Mesendoderm (in vitro differentiated cells): Measurements from ENCODE around the gene PRKAA2.

Experiments used
- DNase-seq: peaks from one replicate; pipeline ENCODE4 v3.0.0; 2013
- H2AK5ac ChIP-seq: 2 replicates; pipeline ENCODE4 v1.6.1; 2013; ENCODE audit warnings: low read length, inconsistent platforms
- H2BK120ac ChIP-seq: 2 replicates; pipeline ENCODE4 v1.6.1; 2013; ENCODE audit warnings: low read depth, mild to moderate bottlenecking, low read length, moderate library complexity, mixed read lengths
- H2BK15ac ChIP-seq: replicated peaks from 2 replicates; pipeline ENCODE4 v1.6.1; 2013; ENCODE audit warnings: low read depth, mild to moderate bottlenecking, moderate library complexity
- H2BK5ac ChIP-seq: 2 replicates; pipeline ENCODE4 v1.6.1; 2013; ENCODE audit warnings: low read length, inconsistent platforms
- H3K18ac ChIP-seq: 2 replicates; pipeline ENCODE4 v1.6.1; 2013; ENCODE audit warnings: mild to moderate bottlenecking, low read length, mixed read lengths
- H3K23ac ChIP-seq: one replicate; pipeline ENCODE4 v1.6.1; 2013; ENCODE audit warnings: low read length
- H3K27ac ChIP-seq: 2 replicates; pipeline ENCODE4 v1.5.1; 2013; ENCODE audit warnings: low read depth, mild to moderate bottlenecking, inconsistent platforms, low read length, moderate library complexity
- H3K27me3 ChIP-seq: 2 replicates; pipeline ENCODE4 v1.6.1; 2013; ENCODE audit warnings: low read length, control low read depth, mild to moderate bottlenecking, inconsistent platforms; ENCODE audit not compliant: insufficient read depth, poor library complexity
- H3K36me3 ChIP-seq: 2 replicates; pipeline ENCODE4 v1.6.1; 2013; ENCODE audit warnings: low read length, inconsistent platforms; ENCODE audit not compliant: control insufficient read depth, insufficient read depth
- H3K4ac ChIP-seq: one replicate; pipeline ENCODE4 v1.6.1; 2013; ENCODE audit warnings: low read depth, mild to moderate bottlenecking, low read length, moderate library complexity
- H3K4me1 ChIP-seq: 2 replicates; pipeline ENCODE4 v1.6.1; 2013; ENCODE audit warnings: low read depth, low read length, inconsistent platforms; ENCODE audit not compliant: control insufficient read depth
- H3K4me2 ChIP-seq: 2 replicates; pipeline ENCODE4 v1.6.1; 2013; ENCODE audit warnings: low read length
- H3K4me3 ChIP-seq: 2 replicates; pipeline ENCODE4 v1.5.1; 2013; ENCODE audit warnings: mild to moderate bottlenecking, low read length
- H3K56ac ChIP-seq: one replicate; pipeline ENCODE4 v1.6.1; 2013; ENCODE audit warnings: low read length
- H3K79me1 ChIP-seq: 2 replicates; pipeline ENCODE4 v1.6.1; 2013; ENCODE audit warnings: low read length, inconsistent platforms
- H3K79me2 ChIP-seq: 2 replicates; pipeline ENCODE4 v1.6.1; 2013; ENCODE audit warnings: mild to moderate bottlenecking, low read length; ENCODE audit not compliant: control insufficient read depth, insufficient read depth
- H3K9ac ChIP-seq: 2 replicates; pipeline ENCODE4 v1.6.1; 2013; ENCODE audit warnings: low read length, inconsistent platforms
- H4K5ac ChIP-seq: one replicate; pipeline ENCODE4 v1.6.1; 2013; ENCODE audit warnings: low read length
- H4K8ac ChIP-seq: one replicate; pipeline ENCODE4 v1.6.1; 2013; ENCODE audit warnings: low read depth, mild to moderate bottlenecking, control low read depth, low read length, moderate library complexity
- WGBS: extraction: QIAGEN DNeasy Blood & Tissue Kit; methylation state at CpG from one replicate; pipeline ENCODE4 v1.1.7; 2013; ENCODE audit warnings: low lambda C conversion rate, missing lambda C conversion rate; ENCODE audit not compliant: insufficient coverage; ENCODE audit errors: extremely low coverage; 5-methylcytosine and 5-hydroxymethylcytosine counted together

Gene PRKAA2

DNA sequence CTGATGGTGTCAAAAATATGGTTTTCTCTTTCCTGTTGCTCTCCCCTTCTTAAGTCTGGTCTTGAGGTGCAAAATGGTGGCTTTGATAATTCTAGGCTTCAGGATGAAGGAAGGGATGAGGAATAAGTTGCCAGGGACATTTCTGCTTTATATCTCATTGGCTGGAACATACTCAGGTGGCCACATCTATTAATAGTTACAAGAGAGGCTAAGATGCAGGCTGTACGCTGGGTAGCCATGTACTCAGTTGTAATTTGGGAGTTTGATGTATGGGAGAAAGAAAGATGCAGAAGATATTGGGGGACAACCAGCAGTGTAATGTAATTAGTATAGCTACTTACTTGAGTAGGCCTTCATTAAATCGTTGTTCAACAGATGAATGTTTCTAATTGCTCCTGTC is 25.2 kb downstream of the PRKAA2 start:
- no peak overlapping the region for H2BK120ac ChIP-seq
- no peak overlapping the region for H3K4ac ChIP-seq
- no peak overlapping the region for H3K9ac ChIP-seq
- DNase-seq, result no peak
- no peaks in the 10 kb centered on the region for H3K27me3 ChIP-seq
- H4K8ac ChIP-seq, result no peak overlapping the region
- H3K4me1 ChIP-seq, result no peaks in the 10 kb centered on the region
- H3K79me2 ChIP-seq, result no peaks in the 10 kb centered on the region
- H3K36me3 ChIP-seq, result no peaks in the 10 kb centered on the region
- H4K5ac ChIP-seq, result no peak overlapping the region
- H3K79me1 ChIP-seq, result no peaks in the 10 kb centered on the region
- H3K23ac ChIP-seq, result no peak overlapping the region
- H2BK5ac ChIP-seq, result no peak overlapping the region
- no peak overlapping the region for H3K18ac ChIP-seq
- no peak overlapping the region for H3K4me3 ChIP-seq
- H2BK15ac ChIP-seq, result no peak overlapping the region
- no peak overlapping the region for H3K4me2 ChIP-seq
- H3K27ac ChIP-seq, result no peak overlapping the region
- no peak overlapping the region for H3K56ac ChIP-seq
- no CpG with 5 or more reads among the region's 2 CpGs for WGBS
- no peak overlapping the region for H2AK5ac ChIP-seq

GRCh38 chr1:56671085-56671484 is 26.0 kb downstream of the PRKAA2 start:
- Histone ChIP-seq H3K27ac (no peak overlapping the region), H3K18ac (no peak overlapping the region), H4K8ac (no peak overlapping the region), H3K4me3 (no peak overlapping the region), H3K79me1 (no peaks in the 10 kb centered on the region), H2BK5ac (no peak overlapping the region), H3K36me3 (no peaks in the 10 kb centered on the region), H3K4me1 (no peaks in the 10 kb centered on the region), H2BK15ac (no peak overlapping the region), H4K5ac (no peak overlapping the region), H2AK5ac (no peak overlapping the region), H3K9ac (no peak overlapping the region), H3K4ac (no peak overlapping the region), H3K79me2 (no peaks in the 10 kb centered on the region), H3K23ac (no peak overlapping the region), H3K27me3 (no peaks in the 10 kb centered on the region), H2BK120ac (no peak overlapping the region), H3K4me2 (no peak overlapping the region), H3K56ac (no peak overlapping the region)
- DNase-seq, result no peak
- WGBS, result no CpG with 5 or more reads among the region's 4 CpGs

DNA sequence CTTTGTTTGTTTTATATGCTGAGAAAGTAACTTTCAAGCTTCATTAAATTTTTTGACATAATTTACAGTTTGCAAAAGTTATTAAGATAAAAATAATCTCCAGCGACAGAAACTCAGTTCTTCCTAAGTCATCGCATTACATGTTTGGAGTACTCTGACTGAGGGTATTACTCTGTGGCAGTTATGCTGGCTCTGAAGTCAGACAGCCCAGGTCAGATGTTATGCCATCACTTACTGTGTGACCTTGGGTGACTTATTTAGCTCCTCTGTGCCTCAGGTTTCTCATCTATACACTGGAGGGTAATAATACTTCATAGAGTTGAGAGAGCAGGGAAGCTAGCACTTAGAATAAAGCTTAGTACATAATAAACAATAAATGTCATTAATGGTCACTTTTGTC is 26.4 kb downstream of the PRKAA2 start:
- no peak overlapping the region for H3K4ac ChIP-seq
- no peaks in the 10 kb centered on the region for H3K27me3 ChIP-seq
- no peak overlapping the region for H2BK5ac ChIP-seq
- H3K4me3 ChIP-seq, result no peak overlapping the region
- H3K36me3 ChIP-seq, result no peaks in the 10 kb centered on the region
- H3K27ac ChIP-seq, result no peak overlapping the region
- H3K56ac ChIP-seq, result no peak overlapping the region
- H4K5ac ChIP-seq, result no peak overlapping the region
- H3K18ac ChIP-seq, result no peak overlapping the region
- H3K79me2 ChIP-seq, result no peaks in the 10 kb centered on the region
- H3K4me1 ChIP-seq, result no peaks in the 10 kb centered on the region
- no peak overlapping the region for H3K4me2 ChIP-seq
- H3K23ac ChIP-seq, result no peak overlapping the region
- no peaks in the 10 kb centered on the region for H3K79me1 ChIP-seq
- no peak overlapping the region for H3K9ac ChIP-seq
- DNase-seq, result no peak
- no peak overlapping the region for H2BK120ac ChIP-seq
- no peak overlapping the region for H2BK15ac ChIP-seq
- H2AK5ac ChIP-seq, result no peak overlapping the region
- WGBS, result no CpG with 5 or more reads among the region's 2 CpGs
- no peak overlapping the region for H4K8ac ChIP-seq

DNA sequence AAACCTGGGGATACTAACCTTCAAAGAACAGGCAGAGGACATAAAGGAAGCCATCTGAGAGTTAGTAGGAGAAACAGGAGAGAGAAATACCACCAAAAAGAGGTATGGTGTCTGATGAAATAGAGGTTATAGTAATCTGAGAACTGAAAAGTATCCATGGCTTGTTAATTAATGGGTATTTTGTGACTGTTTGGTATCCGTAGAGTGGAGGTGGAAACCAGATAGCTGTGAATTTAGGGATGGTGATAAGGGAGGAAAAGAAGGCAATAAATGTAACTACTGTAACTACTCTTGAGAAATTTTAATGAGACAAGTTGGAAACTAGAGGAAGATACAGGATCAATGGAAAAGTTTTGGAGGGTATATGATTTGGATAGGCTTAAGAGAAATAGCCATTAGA is 27.5 kb downstream of the PRKAA2 start:
- no peak for DNase-seq
- no peak overlapping the region for H2AK5ac ChIP-seq
- H4K5ac ChIP-seq, result no peak overlapping the region
- no peak overlapping the region for H3K18ac ChIP-seq
- H3K27ac ChIP-seq, result no peak overlapping the region
- no CpG with 5 or more reads among the region's 1 CpG for WGBS
- H3K56ac ChIP-seq, result no peak overlapping the region
- no peaks in the 10 kb centered on the region for H3K4me1 ChIP-seq
- no peak overlapping the region for H3K23ac ChIP-seq
- H3K4me2 ChIP-seq, result no peak overlapping the region
- H3K9ac ChIP-seq, result no peak overlapping the region
- H4K8ac ChIP-seq, result no peak overlapping the region
- H3K79me2 ChIP-seq, result no peaks in the 10 kb centered on the region
- no peaks in the 10 kb centered on the region for H3K79me1 ChIP-seq
- no peaks in the 10 kb centered on the region for H3K36me3 ChIP-seq
- H3K27me3 ChIP-seq, result no peaks in the 10 kb centered on the region
- no peak overlapping the region for H2BK120ac ChIP-seq
- H2BK5ac ChIP-seq, result no peak overlapping the region
- no peak overlapping the region for H3K4me3 ChIP-seq
- no peak overlapping the region for H3K4ac ChIP-seq
- no peak overlapping the region for H2BK15ac ChIP-seq

- Histone ChIP-seq H3K4ac (no peak overlapping the region), H2BK15ac (no peak overlapping the region), H3K23ac (no peak overlapping the region), H4K5ac (no peak overlapping the region), H3K27ac (no peak overlapping the region), H2BK5ac (no peak overlapping the region), H3K79me1 (no peaks in the 10 kb centered on the region), H3K4me3 (no peak overlapping the region), H3K27me3 (no peaks in the 10 kb centered on the region), H2AK5ac (no peak overlapping the region), H3K4me2 (no peak overlapping the region), H2BK120ac (no peak overlapping the region), H3K56ac (no peak overlapping the region), H3K36me3 (no peaks in the 10 kb centered on the region), H4K8ac (no peak overlapping the region), H3K79me2 (no peaks in the 10 kb centered on the region), H3K4me1 (no peaks in the 10 kb centered on the region), H3K18ac (no peak overlapping the region), H3K9ac (no peak overlapping the region)
- no peak for DNase-seq
These were observed 30.6 kb downstream of the PRKAA2 start for GRCh38 chr1:56675763-56676162.

GRCh38 chr1:56676571-56677035 is 31.5 kb downstream of the PRKAA2 start:
- no peak overlapping the region for H3K27ac ChIP-seq
- H3K27me3 ChIP-seq, result no peaks in the 10 kb centered on the region
- H4K8ac ChIP-seq, result no peak overlapping the region
- H2BK15ac ChIP-seq, result no peak overlapping the region
- H4K5ac ChIP-seq, result no peak overlapping the region
- H3K79me1 ChIP-seq, result no peaks in the 10 kb centered on the region
- H3K79me2 ChIP-seq, result no peaks in the 10 kb centered on the region
- H3K56ac ChIP-seq, result no peak overlapping the region
- H3K4me1 ChIP-seq, result no peaks in the 10 kb centered on the region
- H3K23ac ChIP-seq, result no peak overlapping the region
- H3K4me2 ChIP-seq, result no peak overlapping the region
- no peaks in the 10 kb centered on the region for H3K36me3 ChIP-seq
- no peak overlapping the region for H3K4ac ChIP-seq
- no peak overlapping the region for H2BK5ac ChIP-seq
- H2AK5ac ChIP-seq, result no peak overlapping the region
- H3K4me3 ChIP-seq, result no peak overlapping the region
- H3K9ac ChIP-seq, result no peak overlapping the region
- no peak overlapping the region for H2BK120ac ChIP-seq
- no peak overlapping the region for H3K18ac ChIP-seq
- no CpG with 5 or more reads among the region's 2 CpGs for WGBS
- DNase-seq, result no peak
